IPS-18c (cell line): Measurements from ENCODE around the gene TAF4.
A peak's percentile ranks its signal among the peaks of the same experiment; 100 is the strongest.

Source experiments
- H3K4me3 ChIP-seq: 2 replicates; pipeline ENCODE4 v1.7.0; 2013; ENCODE audit warnings: low read depth, mild to moderate bottlenecking, low read length, moderate library complexity; ENCODE audit not compliant: insufficient read depth
- H3K9me3 ChIP-seq: one replicate; pipeline ENCODE4 v1.6.1; 2013; ENCODE audit warnings: mild to moderate bottlenecking, low read length, moderate library complexity; ENCODE audit not compliant: control insufficient read depth, insufficient read depth

The TAF4 gene, protein sequence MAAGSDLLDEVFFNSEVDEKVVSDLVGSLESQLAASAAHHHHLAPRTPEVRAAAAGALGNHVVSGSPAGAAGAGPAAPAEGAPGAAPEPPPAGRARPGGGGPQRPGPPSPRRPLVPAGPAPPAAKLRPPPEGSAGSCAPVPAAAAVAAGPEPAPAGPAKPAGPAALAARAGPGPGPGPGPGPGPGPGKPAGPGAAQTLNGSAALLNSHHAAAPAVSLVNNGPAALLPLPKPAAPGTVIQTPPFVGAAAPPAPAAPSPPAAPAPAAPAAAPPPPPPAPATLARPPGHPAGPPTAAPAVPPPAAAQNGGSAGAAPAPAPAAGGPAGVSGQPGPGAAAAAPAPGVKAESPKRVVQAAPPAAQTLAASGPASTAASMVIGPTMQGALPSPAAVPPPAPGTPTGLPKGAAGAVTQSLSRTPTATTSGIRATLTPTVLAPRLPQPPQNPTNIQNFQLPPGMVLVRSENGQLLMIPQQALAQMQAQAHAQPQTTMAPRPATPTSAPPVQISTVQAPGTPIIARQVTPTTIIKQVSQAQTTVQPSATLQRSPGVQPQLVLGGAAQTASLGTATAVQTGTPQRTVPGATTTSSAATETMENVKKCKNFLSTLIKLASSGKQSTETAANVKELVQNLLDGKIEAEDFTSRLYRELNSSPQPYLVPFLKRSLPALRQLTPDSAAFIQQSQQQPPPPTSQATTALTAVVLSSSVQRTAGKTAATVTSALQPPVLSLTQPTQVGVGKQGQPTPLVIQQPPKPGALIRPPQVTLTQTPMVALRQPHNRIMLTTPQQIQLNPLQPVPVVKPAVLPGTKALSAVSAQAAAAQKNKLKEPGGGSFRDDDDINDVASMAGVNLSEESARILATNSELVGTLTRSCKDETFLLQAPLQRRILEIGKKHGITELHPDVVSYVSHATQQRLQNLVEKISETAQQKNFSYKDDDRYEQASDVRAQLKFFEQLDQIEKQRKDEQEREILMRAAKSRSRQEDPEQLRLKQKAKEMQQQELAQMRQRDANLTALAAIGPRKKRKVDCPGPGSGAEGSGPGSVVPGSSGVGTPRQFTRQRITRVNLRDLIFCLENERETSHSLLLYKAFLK

DNA sequence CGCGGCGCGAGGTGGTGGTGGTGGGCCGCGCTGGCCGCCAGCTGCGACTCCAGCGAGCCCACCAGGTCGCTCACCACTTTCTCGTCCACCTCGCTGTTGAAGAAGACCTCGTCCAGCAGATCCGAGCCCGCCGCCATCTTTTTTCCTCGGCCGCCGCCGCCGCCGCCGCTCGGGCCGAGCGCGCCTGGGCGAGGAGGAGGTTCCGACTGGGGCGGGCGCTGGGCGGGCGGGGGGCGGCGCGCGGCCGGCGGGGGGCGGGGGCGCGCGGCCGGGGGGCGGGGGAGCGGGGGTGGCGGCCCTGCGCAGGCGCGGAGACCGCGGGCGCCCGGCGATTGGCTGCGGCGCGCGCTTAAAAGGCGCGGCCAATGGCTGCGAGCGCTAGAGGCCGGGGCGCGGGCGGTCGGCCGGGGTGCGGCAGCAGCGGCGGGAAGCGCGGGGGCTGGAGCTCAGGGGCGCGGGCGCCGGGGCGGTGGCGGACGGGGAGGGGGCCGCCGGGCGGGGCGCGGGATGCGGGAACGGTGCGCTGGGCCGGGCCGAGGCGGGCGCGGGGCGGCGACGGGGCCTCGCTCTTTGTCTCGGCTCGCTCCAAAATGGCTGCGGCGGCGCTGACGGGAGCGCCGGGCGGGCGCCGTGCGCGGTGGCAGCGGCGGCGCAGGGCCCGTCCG is at the start of gene TAF4:
TAF4 (minus strand) TSS at position 208 of the 665 bp plus-strand sequence; CDS start at position 137, 71 bp downstream.
- Histone ChIP-seq H3K4me3 (peak within 1 kb of the TSS; percentile 68), H3K9me3 (no peaks in the 10 kb centered on the region)

DNA sequence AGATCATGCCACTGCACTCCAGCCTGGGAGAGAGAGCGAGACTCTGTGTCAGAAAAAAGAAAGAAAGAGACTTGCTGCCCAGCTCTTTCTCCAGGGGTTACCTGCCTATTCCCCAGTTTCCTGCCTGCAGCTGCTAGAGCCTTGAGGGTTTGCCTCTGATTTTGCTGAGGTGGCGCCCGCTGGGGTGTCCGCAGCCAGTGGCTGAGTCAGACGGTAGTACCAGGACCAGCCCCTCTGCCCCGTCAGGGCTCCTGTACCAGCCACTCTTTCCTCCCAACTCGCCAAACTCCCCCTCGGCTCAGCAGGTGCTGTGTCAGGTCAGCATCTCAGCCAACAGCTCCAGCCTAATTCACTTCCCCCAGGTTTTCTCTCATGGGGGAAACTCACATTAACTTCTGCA is 49.2 kb upstream of the TAF4 start:
- H3K9me3 ChIP-seq, result no peaks in the 10 kb centered on the region
- H3K4me3 ChIP-seq, result no peak overlapping the region

GRCh38 chr20:62112368-62112767 is 46.7 kb upstream of the TAF4 start:
- Histone ChIP-seq H3K9me3 (no peaks in the 10 kb centered on the region), H3K4me3 (no peak overlapping the region)

GRCh38 chr20:62111148-62111547 is 45.5 kb upstream of the TAF4 start:
- Histone ChIP-seq H3K9me3 (no peaks in the 10 kb centered on the region), H3K4me3 (no peak overlapping the region)

DNA sequence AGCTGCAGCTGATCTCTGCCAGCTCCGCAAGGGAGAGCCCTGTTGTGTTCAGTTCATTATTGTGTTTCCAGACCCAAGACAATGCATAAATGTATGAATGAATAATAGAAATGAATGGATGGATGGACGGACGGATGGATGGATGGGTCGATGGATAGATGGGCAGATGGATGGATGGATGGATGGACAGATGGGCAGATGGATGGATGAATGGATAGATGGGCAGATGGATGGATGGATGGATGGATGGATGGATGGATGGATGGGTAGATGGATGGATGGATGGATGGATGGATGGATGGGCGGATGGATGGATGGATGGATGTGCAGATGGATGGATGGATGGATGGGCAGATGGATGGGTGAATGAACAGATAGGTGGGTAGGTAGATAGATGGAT is 39.9 kb upstream of the TAF4 start:
- no peak overlapping the region for H3K4me3 ChIP-seq
- no peaks in the 10 kb centered on the region for H3K9me3 ChIP-seq

DNA sequence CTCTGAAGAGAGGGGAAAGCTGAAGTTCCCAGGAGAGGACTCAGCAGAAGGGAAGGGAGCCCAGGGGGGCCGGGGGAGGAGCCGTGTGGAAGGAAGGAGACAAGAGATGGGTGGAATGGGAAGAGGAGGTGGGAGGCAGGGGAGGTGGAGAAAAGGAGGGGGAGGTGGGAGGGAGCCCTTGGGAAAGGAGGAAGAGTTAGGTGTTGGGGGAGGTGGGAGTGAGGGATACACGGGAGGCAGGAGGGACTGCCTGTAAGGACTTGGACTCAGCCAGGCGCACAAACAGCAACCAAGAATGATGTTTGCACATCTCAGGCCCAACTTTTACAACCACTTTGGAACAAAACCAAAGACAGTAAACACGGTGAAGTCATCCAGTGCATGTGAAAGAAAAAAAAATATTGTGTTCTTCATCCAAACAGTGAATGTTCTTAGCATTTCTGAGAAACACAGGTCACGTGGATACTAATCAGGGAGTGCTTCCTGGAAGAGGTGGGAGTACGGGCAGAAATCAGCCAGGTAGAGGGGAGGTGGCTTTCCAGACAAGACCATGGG is 39.2 kb upstream of the TAF4 start:
- no peak overlapping the region for H3K4me3 ChIP-seq
- H3K9me3 ChIP-seq, result no peaks in the 10 kb centered on the region

DNA sequence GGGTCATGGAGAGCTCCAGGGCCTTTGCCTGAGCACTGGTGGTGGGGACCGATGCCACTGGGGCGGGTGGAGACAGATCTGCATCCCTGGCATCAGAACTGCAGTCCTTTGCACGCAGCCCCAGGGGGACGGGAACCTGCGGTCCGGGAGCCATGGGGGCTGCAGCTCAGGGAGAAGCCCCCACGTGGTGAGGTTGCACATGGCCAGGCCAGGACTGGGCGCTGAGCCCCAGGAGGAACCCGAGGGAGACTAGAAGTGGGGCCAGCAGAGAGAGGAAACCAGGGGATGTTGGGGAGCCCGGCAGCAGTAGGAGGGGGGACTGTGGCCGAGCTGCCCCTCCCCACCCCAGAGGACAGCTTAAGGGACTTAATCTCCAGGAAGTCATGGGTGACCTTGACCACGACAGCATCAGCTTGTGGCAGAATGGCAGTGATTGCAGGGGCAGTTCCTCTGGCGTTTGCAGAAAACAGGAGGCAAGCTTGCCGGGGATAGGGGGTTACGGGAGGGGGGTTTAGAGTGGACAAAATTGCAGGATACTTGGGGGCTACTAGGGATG is 38.6 kb upstream of the TAF4 start:
- H3K4me3 ChIP-seq, result no peak overlapping the region
- H3K9me3 ChIP-seq, result no peaks in the 10 kb centered on the region

- Histone ChIP-seq H3K4me3 (no peak overlapping the region), H3K9me3 (no peaks in the 10 kb centered on the region)
Measured at GRCh38 chr20:62103508-62104233, 38.0 kb upstream of the TAF4 start.

DNA sequence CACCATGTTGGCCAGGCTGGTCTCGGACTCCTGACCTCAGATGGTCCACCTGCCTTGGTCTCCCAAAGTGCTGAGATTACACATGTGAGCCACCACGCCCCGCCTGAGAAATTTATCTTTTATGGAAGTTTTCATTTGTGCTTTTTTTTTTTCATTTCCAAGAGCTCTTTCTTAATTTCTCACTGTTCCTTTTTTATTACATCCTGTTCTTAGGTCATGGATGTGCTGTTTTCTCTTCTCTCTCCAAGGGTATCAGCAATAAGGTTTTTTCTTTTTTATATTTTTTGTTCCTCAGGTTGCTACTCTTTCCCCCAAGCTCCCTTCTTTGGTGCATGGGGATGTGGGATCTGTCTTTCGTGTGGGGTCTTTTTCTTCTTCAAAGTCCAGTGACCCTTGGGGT is 35.4 kb upstream of the TAF4 start:
- H3K9me3 ChIP-seq, result no peaks in the 10 kb centered on the region

DNA sequence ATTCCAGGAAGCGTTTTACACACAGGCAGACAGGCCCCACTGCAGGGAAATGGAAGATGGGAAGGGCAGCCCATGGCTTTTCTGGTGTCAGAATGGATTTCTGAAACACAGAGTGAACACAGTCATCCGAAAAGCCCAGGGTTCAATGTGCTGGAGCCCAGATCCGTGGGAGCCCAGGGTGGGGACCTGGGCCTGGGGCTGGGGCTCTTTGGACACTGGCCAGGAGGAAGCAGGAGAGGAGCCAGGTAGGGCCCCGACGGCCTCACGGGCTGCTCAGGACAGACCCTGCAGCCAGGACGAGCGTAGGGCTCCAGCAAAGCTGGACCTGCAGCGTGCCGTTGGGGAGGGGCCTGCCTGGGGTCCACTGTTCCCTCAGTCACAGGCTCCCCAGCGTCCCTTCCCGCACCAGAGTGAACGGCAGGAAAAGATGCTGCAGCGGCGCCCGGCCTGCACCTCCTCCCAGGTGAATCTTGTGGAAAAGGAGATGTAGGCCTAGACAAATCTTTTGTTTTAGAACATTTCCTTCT is 32.3 kb upstream of the TAF4 start:
- Histone ChIP-seq H3K9me3 (no peaks in the 10 kb centered on the region), H3K4me3 (no peak overlapping the region)

More for the DNA sequence above, 35.4 kb upstream of the TAF4 start:
- no peak overlapping the region for H3K4me3 ChIP-seq

- no peaks in the 10 kb centered on the region for H3K9me3 ChIP-seq
- no peak overlapping the region for H3K4me3 ChIP-seq
Measured at GRCh38 chr20:62096421-62097380, 31.0 kb upstream of the TAF4 start.

DNA sequence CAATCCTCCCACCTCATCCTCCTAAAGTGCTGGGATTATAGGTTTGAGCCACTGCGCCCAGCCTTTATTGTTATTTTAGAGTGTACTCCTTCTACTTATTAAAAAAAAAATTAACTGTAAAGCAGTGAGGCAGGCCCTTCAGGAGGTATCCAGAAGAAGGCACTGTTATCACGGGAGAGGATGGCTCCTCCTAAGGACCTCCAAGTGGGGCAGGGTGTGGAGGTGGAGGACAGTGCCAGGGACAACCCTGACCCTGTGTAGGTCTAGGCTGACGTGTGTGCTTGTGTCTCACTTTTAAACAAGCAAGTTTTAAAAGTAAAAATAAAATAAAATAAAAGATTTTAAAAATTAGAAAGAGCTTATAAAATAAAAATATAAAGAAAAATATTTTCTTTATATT is 23.7 kb upstream of the TAF4 start:
- Histone ChIP-seq H3K9me3 (no peaks in the 10 kb centered on the region), H3K4me3 (no peak overlapping the region)

DNA sequence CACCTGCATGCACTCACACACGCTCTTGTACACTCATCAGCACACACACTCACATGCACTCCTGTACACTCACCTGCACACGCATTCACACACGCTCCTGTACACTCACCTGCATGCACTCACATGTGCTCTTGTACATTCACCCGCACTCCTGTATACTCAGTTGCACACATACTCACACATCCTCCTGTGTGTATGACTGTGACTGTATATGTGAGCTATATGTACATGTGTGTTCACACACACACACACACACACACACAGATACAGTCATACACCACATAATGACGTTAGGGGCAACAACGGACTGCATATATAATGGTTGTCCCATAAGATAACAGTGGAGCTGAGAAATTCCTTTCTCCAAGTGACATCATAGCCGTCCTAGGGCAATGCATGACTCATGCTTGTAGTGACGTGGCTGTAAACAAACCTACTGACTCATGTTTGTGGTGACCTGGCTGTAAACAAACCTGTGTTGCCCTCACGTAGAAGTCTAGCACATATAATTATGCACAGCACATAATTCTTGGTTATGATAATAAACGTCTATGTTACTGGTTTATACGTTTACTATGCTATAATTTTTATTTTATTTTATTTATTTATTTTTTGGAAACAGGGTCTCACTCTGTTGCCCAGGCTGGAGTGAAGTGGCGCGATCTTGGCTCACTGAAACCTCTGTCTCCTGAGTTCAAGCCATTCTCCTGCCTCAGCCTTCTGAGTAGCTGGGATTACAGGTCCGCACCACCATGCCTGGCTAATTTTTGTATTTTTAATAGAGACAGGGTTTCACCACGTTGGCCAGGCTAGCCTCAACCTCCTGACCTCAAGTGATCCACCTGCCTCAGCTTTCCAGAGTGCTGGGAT is 22.8 kb upstream of the TAF4 start:
- no peak overlapping the region for H3K4me3 ChIP-seq
- H3K9me3 ChIP-seq, result no peaks in the 10 kb centered on the region

- Histone ChIP-seq H3K9me3 (no peaks in the 10 kb centered on the region), H3K4me3 (no peak overlapping the region)
Measured at GRCh38 chr20:62087632-62088031, 22.0 kb upstream of the TAF4 start.
